ENCODE measurements around the gene FNBP1L.
"Not testable (repeated sequence)": the region's sequence is repeated elsewhere in the genome, so short reads cannot be mapped to it uniquely, and the experiment has no call there.

FNBP1L gene

GRCh38 chr1:93573940-93574469 lies 126.1 kb downstream of the FNBP1L start:
- no peak for DNase-seq (ENCODE audit: low spot score)

- DNase-seq (ENCODE audit: low spot score) = no peak
Measured at GRCh38 chr1:93574511-93574910, 126.6 kb downstream of the FNBP1L start.

GRCh38 chr1:93574991-93575390 lies 127.1 kb downstream of the FNBP1L start:
- no peak for DNase-seq (ENCODE audit: low spot score)

- DNase-seq (ENCODE audit: low spot score) = no peak
Measured at GRCh38 chr1:93575621-93576284, 127.8 kb downstream of the FNBP1L start.

GRCh38 chr1:93576346-93576745 lies 128.4 kb downstream of the FNBP1L start:
- DNase-seq (ENCODE audit: low spot score) = peak; percentile 67

GRCh38 chr1:93576746-93577145 lies 128.8 kb downstream of the FNBP1L start:
- no peak for DNase-seq (ENCODE audit: low spot score)

- DNase-seq (ENCODE audit: low spot score) = no peak
Measured at GRCh38 chr1:93577536-93578432, 129.9 kb downstream of the FNBP1L start.

GRCh38 chr1:93578433-93578830 lies 130.5 kb downstream of the FNBP1L start:
- no peak for DNase-seq (ENCODE audit: low spot score)

- no peak for DNase-seq (ENCODE audit: low spot score)
Measured at GRCh38 chr1:93578911-93579825, 131.2 kb downstream of the FNBP1L start.

- no peak for DNase-seq (ENCODE audit: low spot score)
Measured at GRCh38 chr1:93579891-93580290, 132.0 kb downstream of the FNBP1L start.

GRCh38 chr1:93581917-93582850 lies 134.3 kb downstream of the FNBP1L start:
- no peak for DNase-seq (ENCODE audit: low spot score)

- no peak for DNase-seq (ENCODE audit: low spot score)
Measured at GRCh38 chr1:93584261-93585003, 136.5 kb downstream of the FNBP1L start.

- peak; percentile 64 for DNase-seq (ENCODE audit: low spot score)
Measured at GRCh38 chr1:93585059-93585966, 137.4 kb downstream of the FNBP1L start.

GRCh38 chr1:93587354-93587753 lies 139.4 kb downstream of the FNBP1L start:
- DNase-seq (ENCODE audit: low spot score) = no peak

GRCh38 chr1:93588206-93588605 lies 140.3 kb downstream of the FNBP1L start:
- DNase-seq (ENCODE audit: low spot score) = no peak

GRCh38 chr1:93588955-93589354 lies 141.0 kb downstream of the FNBP1L start:
- no peak for DNase-seq (ENCODE audit: low spot score)

- not testable (repeated sequence) for DNase-seq (ENCODE audit: low spot score)
Measured at GRCh38 chr1:93591291-93591675, 143.4 kb downstream of the FNBP1L start.

GRCh38 chr1:93591676-93592550 lies 144.0 kb downstream of the FNBP1L start:
- DNase-seq (ENCODE audit: low spot score) = no peak
